OCI-LY7 (cell line): ENCODE data around the gene CD300A. TPM values are rescaled to one million over a fixed set of nuclear protein-coding genes. Genes with fewer than 3 reads are reported as not detected.

ENCODE experiments used
- BruUV-seq: library from RNA; stranded (reverse); fragments of 400-500 nt; replicated peaks from 2 replicates; lab custom pipeline; 2021; lab: Mats Ljungman, UMichigan
- CTCF ChIA-PET: fragments of 300-600 bp; sonication (Branson Sonifier 250); formaldehyde crosslinking; loops from one replicate; lab custom pipeline; 2022; ENCODE audit warnings: antibody characterized with exemption; ENCODE audit not compliant: unreplicated experiment; lab: Charles Lee
- POLR2A ChIA-PET: fragments of 300-600 bp; sonication (Branson Sonifier 250); formaldehyde crosslinking; loops from one replicate; lab custom pipeline; 2022; ENCODE audit warnings: antibody characterized with exemption; lab: Charles Lee
- DNase-seq: peaks from one replicate; pipeline ENCODE4 v3.0.0-alpha.2; 2015; ENCODE audit warnings: low spot score
- H2AFZ ChIP-seq: fragments of 200-600 bp; sonication (generic), shearing (Covaris generic); 2 replicates; pipeline ENCODE4 v1.6.1; 2014; ENCODE audit warnings: mild to moderate bottlenecking, antibody characterized with exemption, low read length, moderate library complexity
- H3K27ac ChIP-seq: fragments of 200-600 bp; sonication (generic); 2 replicates; pipeline ENCODE4 v1.5.1; 2014; ENCODE audit warnings: mixed run types, low read depth, mild to moderate bottlenecking, moderate library complexity, low read length, inconsistent platforms; ENCODE audit not compliant: poor library complexity, severe bottlenecking
- H3K36me3 ChIP-seq: fragments of 200-600 bp; sonication (generic); 2 replicates; pipeline ENCODE4 v1.6.1; 2014; ENCODE audit warnings: mild to moderate bottlenecking, antibody characterized with exemption, low read length, moderate library complexity, mixed read lengths; ENCODE audit not compliant: insufficient read depth
- H3K4me1 ChIP-seq: fragments of 200-600 bp; sonication (generic); 2 replicates; pipeline ENCODE4 v1.5.1; 2014; ENCODE audit warnings: mild to moderate bottlenecking, low read length; ENCODE audit not compliant: insufficient read depth, poor library complexity, severe bottlenecking
- H3K4me2 ChIP-seq: fragments of 200-600 bp; sonication (generic); 2 replicates; pipeline ENCODE4 v1.6.1; 2014; ENCODE audit warnings: mild to moderate bottlenecking, low read length
- H3K4me3 ChIP-seq: fragments of 200-600 bp; sonication (generic); 2 replicates; pipeline ENCODE4 v1.5.1; 2014; ENCODE audit warnings: mild to moderate bottlenecking, low read depth, low read length; ENCODE audit not compliant: poor library complexity, severe bottlenecking
- H3K79me2 ChIP-seq: fragments of 200-600 bp; sonication (generic); 2 replicates; pipeline ENCODE4 v1.6.1; 2016; ENCODE audit warnings: low read depth, mild to moderate bottlenecking, low read length, moderate library complexity, mixed read lengths; ENCODE audit not compliant: insufficient read depth
- H3K9me2 ChIP-seq: fragments of 200-600 bp; sonication (generic); 2 replicates; pipeline ENCODE4 v1.6.1; 2016; ENCODE audit warnings: mild to moderate bottlenecking, low read length, mixed read lengths; ENCODE audit not compliant: insufficient read depth
- H3K9me3 ChIP-seq: fragments of 200-600 bp; sonication (generic); 2 replicates; pipeline ENCODE4 v1.6.1; 2014; ENCODE audit warnings: mild to moderate bottlenecking, mixed run types, low read length, mixed read lengths
- H4K20me1 ChIP-seq: fragments of 200-600 bp; sonication (generic); 2 replicates; pipeline ENCODE4 v1.6.1; 2014; ENCODE audit warnings: mild to moderate bottlenecking, antibody characterized with exemption, low read length, moderate library complexity, mixed read lengths; ENCODE audit not compliant: insufficient read depth
- EZH2phosphoT487 ChIP-seq: fragments of 200-600 bp; sonication (generic); IDR thresholded peaks from 2 replicates; pipeline ENCODE4 v1.6.1; 2018; ENCODE audit warnings: low read depth, borderline replicate concordance, mild to moderate bottlenecking, mixed run types, antibody characterized with exemption, low read length, moderate library complexity, mixed read lengths
- intact Hi-C: fragments of 100-400 bp; cut with micrococcal nuclease; formaldehyde crosslinking; loops from one replicate; pipeline ENCODE4 v1.10.0; 2022; ENCODE audit not compliant: unreplicated experiment
- total RNA-seq, 2 experiments: library from RNA; depleted of rRNA in 1 of 2; stranded (reverse); fragments of >200 nt in 1 of 2; shearing (Covaris generic) in 1 of 2; gene quantifications; 2 replicates each; pipeline ENCODE4 v1.2.3, GENCODE V29; 2014 to 2022
- TF ChIP-seq, protein P1 (sequence below): fragments of 200-600 bp; sonication (generic); conservative IDR thresholded peaks from 2 replicates; pipeline ENCODE4 v1.5.1; 2014; ENCODE audit warnings: mild to moderate bottlenecking, antibody characterized with exemption, low read length, moderate library complexity, mixed read lengths

Gene CD300A
- total RNA-seq, 2 experiments from 2014 or later = 3.5 to 6.7 TPM

DNA sequence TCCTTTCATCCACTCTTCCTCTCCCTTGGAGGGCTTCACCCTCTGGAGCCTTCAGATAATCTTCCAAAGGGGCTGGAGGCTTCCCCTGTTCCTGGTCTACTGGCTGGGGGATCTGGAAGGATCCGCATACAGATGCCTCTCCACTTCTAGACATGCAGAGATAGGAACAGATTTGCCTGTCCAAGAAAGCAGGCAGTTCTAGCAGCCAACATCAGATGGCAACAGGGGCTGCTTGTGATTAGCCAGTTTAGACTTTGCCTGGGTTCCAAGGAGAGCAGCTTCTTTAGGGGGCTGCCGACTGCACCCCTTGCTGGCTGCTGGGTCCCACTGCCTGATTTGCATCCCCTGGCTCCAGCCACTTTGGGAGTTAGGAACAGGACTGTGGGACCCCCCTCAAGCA is 6.2 kb upstream of the CD300A start:
- Histone ChIP-seq H2AFZ (no peak overlapping the region), H3K4me1 (peaks cover 38% of the 10 kb centered on the region), H4K20me1 (no peaks in the 10 kb centered on the region), H3K9me2 (no peaks in the 10 kb centered on the region), H3K4me3 (no peak overlapping the region), H3K9me3 (no peaks in the 10 kb centered on the region), H3K36me3 (no peaks in the 10 kb centered on the region), H3K27ac (no peak overlapping the region), H3K79me2 (no peaks in the 10 kb centered on the region), H3K4me2 (no peak overlapping the region)
- intact Hi-C loops = no loop called here
- POLR2A ChIA-PET = no interaction called here
- no peak for DNase-seq
- CTCF ChIA-PET = no interaction called here
- TF ChIP-seq EZH2phosphoT487 = no peak
- TF ChIP-seq, protein P1, sequence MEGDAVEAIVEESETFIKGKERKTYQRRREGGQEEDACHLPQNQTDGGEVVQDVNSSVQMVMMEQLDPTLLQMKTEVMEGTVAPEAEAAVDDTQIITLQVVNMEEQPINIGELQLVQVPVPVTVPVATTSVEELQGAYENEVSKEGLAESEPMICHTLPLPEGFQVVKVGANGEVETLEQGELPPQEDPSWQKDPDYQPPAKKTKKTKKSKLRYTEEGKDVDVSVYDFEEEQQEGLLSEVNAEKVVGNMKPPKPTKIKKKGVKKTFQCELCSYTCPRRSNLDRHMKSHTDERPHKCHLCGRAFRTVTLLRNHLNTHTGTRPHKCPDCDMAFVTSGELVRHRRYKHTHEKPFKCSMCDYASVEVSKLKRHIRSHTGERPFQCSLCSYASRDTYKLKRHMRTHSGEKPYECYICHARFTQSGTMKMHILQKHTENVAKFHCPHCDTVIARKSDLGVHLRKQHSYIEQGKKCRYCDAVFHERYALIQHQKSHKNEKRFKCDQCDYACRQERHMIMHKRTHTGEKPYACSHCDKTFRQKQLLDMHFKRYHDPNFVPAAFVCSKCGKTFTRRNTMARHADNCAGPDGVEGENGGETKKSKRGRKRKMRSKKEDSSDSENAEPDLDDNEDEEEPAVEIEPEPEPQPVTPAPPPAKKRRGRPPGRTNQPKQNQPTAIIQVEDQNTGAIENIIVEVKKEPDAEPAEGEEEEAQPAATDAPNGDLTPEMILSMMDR = peak; percentile 44; the same call in 1 of the 2 replicates
- BruUV-seq = no TSS peak

DNA sequence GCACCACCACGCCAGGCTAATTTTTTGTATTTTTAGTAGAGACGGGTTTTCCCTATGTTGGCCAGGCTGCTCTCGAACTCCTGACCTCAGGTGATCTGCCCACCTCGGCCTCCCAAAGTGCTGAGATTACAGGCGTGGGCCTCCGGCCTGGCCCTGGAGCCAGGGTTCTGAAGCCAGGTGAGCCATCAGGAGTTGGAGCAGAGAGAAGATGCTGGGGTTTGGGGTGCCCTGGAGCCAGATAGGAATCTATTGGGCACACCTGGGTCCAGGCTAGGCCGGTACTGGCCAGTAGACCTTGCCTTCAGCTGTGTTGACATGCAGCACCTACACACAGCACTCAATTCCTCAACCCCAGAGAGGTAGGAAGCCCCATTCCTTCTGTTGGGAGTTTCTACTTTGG is 5.4 kb upstream of the CD300A start:
- Histone ChIP-seq H3K9me2 (no peaks in the 10 kb centered on the region), H4K20me1 (no peaks in the 10 kb centered on the region), H3K36me3 (no peaks in the 10 kb centered on the region), H3K4me2 (no peak overlapping the region), H3K4me1 (peaks cover 40% of the 10 kb centered on the region), H3K79me2 (no peaks in the 10 kb centered on the region), H3K9me3 (no peaks in the 10 kb centered on the region), H3K4me3 (no peak overlapping the region), H3K27ac (no peak overlapping the region), H2AFZ (no peak overlapping the region)
- CTCF ChIA-PET = interaction anchor here (1.2 kb wide), 1 partner anchor 82 kb away, joined by 7 read pairs; no protein-coding TSS in a partner anchor
- POLR2A ChIA-PET = interaction anchor here (1.0 kb wide), 1 partner anchor 11 kb away, joined by 4 read pairs; no protein-coding TSS in a partner anchor
- DNase-seq = no peak
- no peak for TF ChIP-seq EZH2phosphoT487
- TF ChIP-seq, protein P1 = no peak
- intact Hi-C loops = no loop called here
- no TSS peak for BruUV-seq

DNA sequence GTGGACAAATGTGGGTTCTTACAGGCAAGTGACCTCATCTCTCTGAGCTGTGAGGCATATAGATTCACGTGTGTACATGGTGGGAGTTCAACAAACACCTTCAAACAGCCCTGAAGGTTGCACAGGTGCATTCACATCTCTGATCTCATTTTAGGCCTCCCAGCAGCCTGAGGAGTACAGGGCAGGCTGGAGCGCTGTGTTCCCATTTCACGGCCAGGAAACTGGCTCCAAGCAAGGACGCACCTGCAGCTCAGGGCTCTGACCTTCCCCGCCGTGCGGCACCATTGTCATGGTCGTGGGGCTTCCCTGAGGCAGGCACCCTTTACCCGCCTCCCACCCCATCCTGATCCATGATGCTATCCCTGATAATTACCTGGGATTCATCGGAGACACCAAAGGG is 4.8 kb upstream of the CD300A start:
- no peaks in the 10 kb centered on the region for H3K9me2 ChIP-seq
- H4K20me1 ChIP-seq = no peaks in the 10 kb centered on the region
- no peak overlapping the region for H3K27ac ChIP-seq
- H3K36me3 ChIP-seq = no peaks in the 10 kb centered on the region
- BruUV-seq = no TSS peak
- TF ChIP-seq, protein P1 = no peak
- no peak for TF ChIP-seq EZH2phosphoT487
- ChIA-PET CTCF (interaction anchor here (1.2 kb wide), 1 partner anchor 82 kb away, joined by 7 read pairs; no protein-coding TSS in a partner anchor), POLR2A (interaction anchor here (1.0 kb wide), 1 partner anchor 11 kb away, joined by 4 read pairs; no protein-coding TSS in a partner anchor)
- no peaks in the 10 kb centered on the region for H3K79me2 ChIP-seq
- no peak overlapping the region for H2AFZ ChIP-seq
- no peak overlapping the region for H3K4me3 ChIP-seq
- intact Hi-C loops = no loop called here
- H3K9me3 ChIP-seq = no peaks in the 10 kb centered on the region
- H3K4me1 ChIP-seq = peaks cover 40% of the 10 kb centered on the region
- DNase-seq = no peak
- no peak overlapping the region for H3K4me2 ChIP-seq
